WTC11 (cell line): ENCODE measurements around the gene NT5DC4. TPM values are rescaled to one million over a fixed set of nuclear protein-coding genes. Genes with fewer than 3 reads are reported as not detected.

Experiments used
- ATAC-seq: fragments of 200-7000 bp; cut with Tn5 transposase; 2 replicates; pipeline ENCODE4 v1.10.0; 2021; ENCODE audit warnings: mild to moderate bottlenecking, moderate library complexity
- CTCF ChIA-PET: fragments of 300-600 bp; sonication (Branson Sonifier 250); formaldehyde crosslinking; loops from one replicate; lab custom pipeline; 2021; ENCODE audit warnings: antibody characterized with exemption; lab: Charles Lee
- POLR2A ChIA-PET: fragments of 350-600 bp; sonication (Branson Sonifier 250); formaldehyde crosslinking; loops from one replicate; lab custom pipeline; 2021; ENCODE audit warnings: antibody characterized with exemption; lab: Charles Lee
- DNase-seq: peaks from one replicate; pipeline ENCODE4 v3.0.0; 2021; ENCODE audit warnings: low spot score
- H3K27ac Mint-ChIP-seq: 2 replicates; pipeline ENCODE4 v1.8.0; 2021; ENCODE audit warnings: mixed read lengths
- H3K27me3 Mint-ChIP-seq: 2 replicates; pipeline ENCODE4 v1.8.0; 2021; ENCODE audit warnings: low read depth, mild to moderate bottlenecking, moderate library complexity, mixed read lengths
- H3K36me3 Mint-ChIP-seq: 2 replicates; pipeline ENCODE4 v1.8.0; 2021; ENCODE audit warnings: mixed read lengths
- H3K4me1 Mint-ChIP-seq: 2 replicates; pipeline ENCODE4 v1.8.0; 2022; ENCODE audit warnings: mixed read lengths
- H3K4me3 Mint-ChIP-seq: 2 replicates; pipeline ENCODE4 v1.8.0; 2021; ENCODE audit warnings: mild to moderate bottlenecking, moderate library complexity, mixed read lengths
- H3K9me3 Mint-ChIP-seq: 2 replicates; pipeline ENCODE4 v1.8.0; 2021; ENCODE audit warnings: mixed read lengths
- ATF1 ChIP-seq: sonication (generic); formaldehyde crosslinking; IDR thresholded peaks from 2 replicates; pipeline ENCODE4 v1.8.1; 2023; ENCODE audit warnings: mild to moderate bottlenecking, moderate library complexity, missing genetic modification reagents
- FOXP1 ChIP-seq: sonication (generic); formaldehyde crosslinking; IDR thresholded peaks from 2 replicates; pipeline ENCODE4 v1.8.0; 2022; ENCODE audit warnings: missing genetic modification reagents, mild to moderate bottlenecking, moderate library complexity, borderline replicate concordance
- GABPB1 ChIP-seq: sonication (generic); formaldehyde crosslinking; IDR thresholded peaks from 2 replicates; pipeline ENCODE4 v1.8.1; 2023; ENCODE audit warnings: mild to moderate bottlenecking, missing genetic modification reagents
- IRF2 ChIP-seq: sonication (generic); formaldehyde crosslinking; IDR thresholded peaks from 2 replicates; pipeline ENCODE4 v1.8.0; 2022; ENCODE audit warnings: low read depth, missing genetic modification reagents, borderline replicate concordance
- JUN ChIP-seq: sonication (generic); formaldehyde crosslinking; IDR thresholded peaks from 2 replicates; pipeline ENCODE4 v1.8.0; 2023; ENCODE audit warnings: mild to moderate bottlenecking, missing genetic modification reagents
- NFATC4 ChIP-seq: fragments of 250-450 bp; sonication (Bioruptor Pico); IDR thresholded peaks from 2 replicates; pipeline ENCODE4 v1.9.0; 2021; ENCODE audit warnings: mild to moderate bottlenecking
- PRDM15 ChIP-seq: sonication (generic); formaldehyde crosslinking; IDR thresholded peaks from 2 replicates; pipeline ENCODE4 v1.8.0; 2022; ENCODE audit warnings: missing genetic modification reagents
- RORB ChIP-seq: fragments of 250-450 bp; sonication (Bioruptor Pico); IDR thresholded peaks from 2 replicates; pipeline ENCODE4 v1.9.0; 2021; ENCODE audit warnings: mild to moderate bottlenecking
- ZBTB43 ChIP-seq: sonication (generic); formaldehyde crosslinking; IDR thresholded peaks from 2 replicates; pipeline ENCODE4 v1.8.1; 2023; ENCODE audit warnings: mild to moderate bottlenecking, missing genetic modification reagents
- ZNF121 ChIP-seq: sonication (generic); formaldehyde crosslinking; IDR thresholded peaks from 2 replicates; pipeline ENCODE4 v1.8.0; 2023; ENCODE audit warnings: missing genetic modification reagents
- ZNF317 ChIP-seq: sonication (generic); formaldehyde crosslinking; IDR thresholded peaks from 2 replicates; pipeline ENCODE4 v1.8.1; 2023; ENCODE audit warnings: low read depth, mild to moderate bottlenecking, moderate library complexity, missing genetic modification reagents, borderline replicate concordance
- total RNA-seq: library from RNA; stranded (reverse); gene quantifications from 3 replicates; pipeline ENCODE4 v1.2.3, GENCODE V29; 2021
- TF ChIP-seq, protein P1 (sequence below): sonication (generic); formaldehyde crosslinking; IDR thresholded peaks from 2 replicates; pipeline ENCODE4 v1.8.1; 2023; ENCODE audit warnings: mild to moderate bottlenecking, missing genetic modification reagents, borderline replicate concordance
- TF ChIP-seq, protein P2 (sequence below): sonication (generic); formaldehyde crosslinking; IDR thresholded peaks from 2 replicates; pipeline ENCODE4 v1.8.0; 2022; ENCODE audit warnings: mild to moderate bottlenecking, missing genetic modification reagents

The NT5DC4 gene
- total RNA-seq, 1 experiment from 2014 or later = not detected

DNA sequence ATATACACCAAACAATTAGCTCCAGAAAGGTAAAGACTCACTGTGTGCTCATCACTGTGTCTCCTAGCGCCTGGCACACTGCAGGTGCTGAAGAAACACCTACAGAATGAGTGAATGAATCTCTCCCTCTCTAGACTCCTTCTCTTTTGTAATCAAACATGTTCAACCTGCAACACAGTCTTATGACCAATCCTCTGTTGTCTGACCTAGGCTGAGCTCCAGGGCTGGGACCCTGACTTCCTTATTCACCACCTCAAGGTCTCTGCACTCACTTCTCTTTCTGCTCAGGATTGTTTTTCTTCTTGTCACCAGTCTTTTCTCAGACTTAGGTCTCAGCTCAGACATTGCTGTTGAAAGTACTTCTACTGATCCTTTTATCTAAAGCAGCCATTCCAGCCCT, 33.7 kb downstream of the NT5DC4 start:
- POLR2A ChIA-PET = no interaction called here
- Mint-ChIP-seq H3K4me3 (no peak overlapping the region), H3K9me3 (no peaks in the 10 kb centered on the region), H3K27ac (no peak overlapping the region), H3K27me3 (no peaks in the 10 kb centered on the region), H3K36me3 (peaks cover 67% of the 10 kb centered on the region), H3K4me1 (no peaks in the 10 kb centered on the region)
- DNase-seq = no peak
- CTCF ChIA-PET = interaction anchor here (2.8 kb wide), 1 partner anchor 187 kb away, joined by 7 read pairs; no protein-coding TSS in a partner anchor
- ATAC-seq = no peak
- TF ChIP-seq ZNF121 (CRISPR knock-in tag) (no peak), JUN (CRISPR knock-in tag) (no peak), PRDM15 (CRISPR knock-in tag) (no peak), ATF1 (CRISPR knock-in tag) (no peak)
- TF ChIP-seq, protein P1, sequence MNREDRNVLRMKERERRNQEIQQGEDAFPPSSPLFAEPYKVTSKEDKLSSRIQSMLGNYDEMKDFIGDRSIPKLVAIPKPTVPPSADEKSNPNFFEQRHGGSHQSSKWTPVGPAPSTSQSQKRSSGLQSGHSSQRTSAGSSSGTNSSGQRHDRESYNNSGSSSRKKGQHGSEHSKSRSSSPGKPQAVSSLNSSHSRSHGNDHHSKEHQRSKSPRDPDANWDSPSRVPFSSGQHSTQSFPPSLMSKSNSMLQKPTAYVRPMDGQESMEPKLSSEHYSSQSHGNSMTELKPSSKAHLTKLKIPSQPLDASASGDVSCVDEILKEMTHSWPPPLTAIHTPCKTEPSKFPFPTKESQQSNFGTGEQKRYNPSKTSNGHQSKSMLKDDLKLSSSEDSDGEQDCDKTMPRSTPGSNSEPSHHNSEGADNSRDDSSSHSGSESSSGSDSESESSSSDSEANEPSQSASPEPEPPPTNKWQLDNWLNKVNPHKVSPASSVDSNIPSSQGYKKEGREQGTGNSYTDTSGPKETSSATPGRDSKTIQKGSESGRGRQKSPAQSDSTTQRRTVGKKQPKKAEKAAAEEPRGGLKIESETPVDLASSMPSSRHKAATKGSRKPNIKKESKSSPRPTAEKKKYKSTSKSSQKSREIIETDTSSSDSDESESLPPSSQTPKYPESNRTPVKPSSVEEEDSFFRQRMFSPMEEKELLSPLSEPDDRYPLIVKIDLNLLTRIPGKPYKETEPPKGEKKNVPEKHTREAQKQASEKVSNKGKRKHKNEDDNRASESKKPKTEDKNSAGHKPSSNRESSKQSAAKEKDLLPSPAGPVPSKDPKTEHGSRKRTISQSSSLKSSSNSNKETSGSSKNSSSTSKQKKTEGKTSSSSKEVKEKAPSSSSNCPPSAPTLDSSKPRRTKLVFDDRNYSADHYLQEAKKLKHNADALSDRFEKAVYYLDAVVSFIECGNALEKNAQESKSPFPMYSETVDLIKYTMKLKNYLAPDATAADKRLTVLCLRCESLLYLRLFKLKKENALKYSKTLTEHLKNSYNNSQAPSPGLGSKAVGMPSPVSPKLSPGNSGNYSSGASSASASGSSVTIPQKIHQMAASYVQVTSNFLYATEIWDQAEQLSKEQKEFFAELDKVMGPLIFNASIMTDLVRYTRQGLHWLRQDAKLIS (CRISPR knock-in tag) = no peak

- TF ChIP-seq GABPB1 (CRISPR knock-in tag) (no peak), ZBTB43 (CRISPR knock-in tag) (no peak), RORB (CRISPR knock-in tag) (no peak), NFATC4 (CRISPR knock-in tag) (no peak), FOXP1 (no peak), ZNF317 (CRISPR knock-in tag) (no peak), IRF2 (CRISPR knock-in tag) (no peak)
- TF ChIP-seq, protein P2, sequence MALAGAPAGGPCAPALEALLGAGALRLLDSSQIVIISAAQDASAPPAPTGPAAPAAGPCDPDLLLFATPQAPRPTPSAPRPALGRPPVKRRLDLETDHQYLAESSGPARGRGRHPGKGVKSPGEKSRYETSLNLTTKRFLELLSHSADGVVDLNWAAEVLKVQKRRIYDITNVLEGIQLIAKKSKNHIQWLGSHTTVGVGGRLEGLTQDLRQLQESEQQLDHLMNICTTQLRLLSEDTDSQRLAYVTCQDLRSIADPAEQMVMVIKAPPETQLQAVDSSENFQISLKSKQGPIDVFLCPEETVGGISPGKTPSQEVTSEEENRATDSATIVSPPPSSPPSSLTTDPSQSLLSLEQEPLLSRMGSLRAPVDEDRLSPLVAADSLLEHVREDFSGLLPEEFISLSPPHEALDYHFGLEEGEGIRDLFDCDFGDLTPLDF (CRISPR knock-in tag) = no peak
- TF ChIP-seq, all 79 proteins: peak for 0
- no peak overlapping the region for H3K4me3 Mint-ChIP-seq
- H3K27ac Mint-ChIP-seq = peak overlapping the region; percentile 10; the same call in 1 of the 2 replicates
- no peaks in the 10 kb centered on the region for H3K9me3 Mint-ChIP-seq
- ChIA-PET CTCF (interaction anchor here (2.8 kb wide), 1 partner anchor 186 kb away, joined by 7 read pairs; no protein-coding TSS in a partner anchor), POLR2A (no interaction called here)
- DNase-seq = no peak
- peaks cover 68% of the 10 kb centered on the region for H3K36me3 Mint-ChIP-seq
- H3K4me1 Mint-ChIP-seq = no peaks in the 10 kb centered on the region
- ATAC-seq = no peak
- no peaks in the 10 kb centered on the region for H3K27me3 Mint-ChIP-seq
Observed at GRCh38 chr2:112755444-112755843, 34.6 kb downstream of the NT5DC4 start.
